SU-DHL-6 (cell line): ENCODE measurements around the gene POFUT2.

Experiments used
- CTCF ChIP-seq: fragments of 200-600 bp; sonication (generic); IDR thresholded peaks from one replicate; pipeline ENCODE4 v1.5.1; 2017; ENCODE audit warnings: antibody characterized with exemption, mild to moderate bottlenecking, low read length, moderate library complexity; ENCODE audit not compliant: insufficient read depth, poor library complexity, severe bottlenecking
- EZH2phosphoT487 ChIP-seq: fragments of 200-600 bp; sonication (generic), shearing (Covaris generic); conservative IDR thresholded peaks from 2 replicates; pipeline ENCODE4 v1.6.1; 2018; ENCODE audit warnings: mild to moderate bottlenecking, antibody characterized with exemption, low read length, moderate library complexity, mixed read lengths

- TF ChIP-seq CTCF (no peak), EZH2phosphoT487 (no peak)
These were observed 27.4 kb downstream of the POFUT2 start for GRCh38 chr21:45260191-45260825.
